ENCODE measurements around the gene IDH2.
"Not testable (repeated sequence)": the region's sequence is repeated elsewhere in the genome, so short reads cannot be mapped to it uniquely, and the experiment has no call there.

Gene IDH2

DNA sequence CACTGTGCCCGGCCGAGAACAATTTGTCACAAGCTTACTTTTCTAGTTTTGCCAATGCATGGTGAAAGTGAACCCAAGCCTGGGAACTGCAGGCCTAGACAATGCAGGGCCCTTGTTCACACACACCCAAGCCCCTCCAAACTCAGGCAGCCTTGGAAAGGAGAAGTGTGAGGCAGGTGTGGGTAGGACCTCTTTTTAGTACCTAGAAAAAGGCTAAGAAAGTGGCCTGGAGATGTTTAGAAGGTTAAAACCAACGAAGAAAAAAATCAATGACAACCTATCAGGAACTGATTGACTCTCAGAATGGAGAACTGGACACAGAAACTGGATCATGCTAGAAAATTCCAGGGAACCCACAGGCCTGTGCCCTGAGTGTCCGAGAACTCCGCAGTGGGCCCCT is 18.8 kb downstream of the IDH2 start:
- no peak for DNase-seq

DNA sequence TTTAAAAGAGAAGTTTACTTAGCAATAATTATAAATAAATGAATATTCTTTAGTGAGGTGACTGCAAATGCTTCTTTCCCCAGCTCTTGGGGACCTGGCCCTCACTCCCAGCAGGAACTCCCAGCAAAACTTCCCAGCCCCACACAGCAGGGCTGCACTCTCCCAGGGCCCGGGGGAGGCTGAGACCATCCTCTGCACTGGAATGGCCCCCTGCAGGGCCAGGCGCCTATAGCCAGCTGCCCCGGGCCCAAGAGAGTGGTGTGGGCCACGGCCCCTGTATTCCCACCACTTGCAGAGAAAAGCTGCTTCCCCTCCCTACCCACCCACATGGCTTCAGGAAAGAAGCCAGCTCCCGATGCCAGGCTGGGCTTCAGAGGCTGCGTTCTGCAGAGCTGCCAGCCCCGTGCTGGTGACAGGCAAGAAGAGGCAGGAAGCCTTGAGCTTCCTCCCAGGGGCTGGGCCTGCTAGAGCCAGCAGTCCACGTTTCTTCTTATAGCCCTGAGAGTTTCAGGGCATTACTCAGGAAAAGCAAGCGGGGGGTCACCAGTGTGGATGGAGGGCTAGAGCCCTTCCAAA is 20.0 kb downstream of the IDH2 start:
- no peak for DNase-seq

DNA sequence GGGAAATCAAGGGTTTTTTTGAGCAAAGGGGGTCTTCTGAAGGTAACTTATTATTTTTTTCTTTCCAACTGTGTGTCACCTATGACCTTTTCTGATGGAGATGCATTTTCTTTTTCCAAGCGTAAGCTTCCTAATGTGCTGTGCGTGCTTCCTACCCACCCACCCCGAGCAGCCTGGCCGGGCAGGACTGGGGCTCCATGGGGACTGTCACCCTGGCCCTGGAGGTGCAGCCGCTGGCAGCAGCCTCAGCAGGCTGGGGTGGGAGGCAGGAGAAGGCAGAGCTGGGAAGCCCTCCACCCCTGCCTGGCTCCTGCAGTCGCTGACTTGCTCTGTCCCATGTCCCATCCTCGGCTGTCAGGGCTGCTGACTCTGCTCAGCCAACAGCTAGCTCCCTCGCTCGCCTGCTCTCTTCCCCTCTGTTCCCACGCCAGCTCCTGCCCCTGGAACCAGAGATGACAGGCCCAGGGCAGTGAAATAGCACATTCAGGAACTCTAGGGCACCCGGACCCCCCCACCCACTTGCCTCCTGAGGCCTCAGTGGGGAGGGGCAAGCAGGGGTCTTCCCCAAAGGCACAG is 21.4 kb downstream of the IDH2 start:
- no peak for DNase-seq

DNA sequence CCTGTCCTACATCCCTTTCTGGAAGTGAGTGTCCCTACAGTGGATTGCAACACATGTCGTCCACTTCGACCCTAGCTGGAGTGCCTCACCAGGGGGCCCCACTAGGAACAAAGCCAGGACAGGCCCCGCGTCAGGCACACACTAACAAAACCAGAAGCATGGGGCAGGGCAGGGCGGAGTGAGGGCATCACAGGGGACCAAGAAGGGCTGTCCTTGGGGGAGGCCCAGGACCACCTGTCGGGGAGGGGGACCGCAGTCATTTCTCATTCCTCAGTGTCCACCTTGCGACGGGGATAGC is 21.9 kb downstream of the IDH2 start:
- DNase-seq, result no peak

DNA sequence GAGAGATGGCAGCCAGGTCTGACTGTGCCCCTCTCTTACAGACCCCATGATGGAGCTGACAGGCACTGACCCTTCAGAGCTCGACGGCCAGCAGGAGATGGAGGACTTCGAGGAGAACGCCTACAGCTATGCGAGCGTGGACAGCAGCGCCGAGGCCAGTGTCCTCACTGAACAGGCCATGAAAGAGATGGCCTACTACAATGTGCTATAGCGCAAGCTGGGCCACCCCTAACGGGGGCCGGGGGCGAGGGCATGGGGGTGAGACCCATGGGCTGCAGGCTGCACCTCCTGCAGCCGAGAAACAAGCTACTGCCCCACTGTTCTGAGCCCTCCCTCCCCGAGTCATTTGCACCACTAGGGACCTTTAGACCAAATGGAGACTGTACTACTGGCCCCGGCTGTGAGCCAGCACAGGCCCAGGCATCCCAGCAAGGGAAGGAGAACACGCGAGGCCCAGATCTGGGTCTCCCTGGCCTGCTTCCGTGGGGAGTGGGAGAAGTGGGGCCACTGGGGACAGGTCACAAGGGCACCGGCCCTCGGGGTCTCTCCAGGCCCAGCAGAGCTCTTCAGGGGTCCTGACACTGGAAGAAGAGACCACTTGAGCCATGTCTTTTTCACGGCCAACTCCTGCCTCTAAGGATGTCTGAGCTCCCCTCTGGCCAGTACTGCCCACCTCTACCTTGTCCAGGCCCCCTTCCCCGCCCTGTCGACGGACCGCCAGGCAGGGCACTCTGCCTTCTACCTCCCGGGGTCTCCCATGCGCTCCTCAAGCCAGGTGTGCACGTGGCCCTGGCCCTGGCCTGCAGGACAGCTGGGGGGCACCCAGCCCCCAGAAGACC is 22.4 kb downstream of the IDH2 start:
- DNase-seq, result no peak

DNA sequence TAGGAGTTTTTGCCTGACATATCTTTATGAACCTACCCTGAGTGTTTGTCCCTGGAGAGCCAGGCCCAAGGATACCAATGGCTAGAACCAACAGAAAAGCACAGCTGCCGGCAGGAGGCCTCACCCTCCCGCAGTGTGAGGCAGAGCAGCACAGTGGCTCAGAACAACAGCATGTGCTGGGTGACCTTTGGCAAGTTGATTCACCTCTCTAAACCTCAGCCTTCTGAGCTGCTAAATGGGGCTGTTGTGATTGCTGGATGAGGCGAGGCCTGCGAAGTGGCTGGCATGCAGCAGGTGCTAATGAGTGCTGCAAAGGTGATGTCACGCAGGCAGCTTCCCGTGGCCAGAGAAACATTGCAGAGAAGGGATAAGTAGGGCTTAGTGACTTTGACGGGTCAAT is 23.3 kb downstream of the IDH2 start:
- DNase-seq, result no peak

DNA sequence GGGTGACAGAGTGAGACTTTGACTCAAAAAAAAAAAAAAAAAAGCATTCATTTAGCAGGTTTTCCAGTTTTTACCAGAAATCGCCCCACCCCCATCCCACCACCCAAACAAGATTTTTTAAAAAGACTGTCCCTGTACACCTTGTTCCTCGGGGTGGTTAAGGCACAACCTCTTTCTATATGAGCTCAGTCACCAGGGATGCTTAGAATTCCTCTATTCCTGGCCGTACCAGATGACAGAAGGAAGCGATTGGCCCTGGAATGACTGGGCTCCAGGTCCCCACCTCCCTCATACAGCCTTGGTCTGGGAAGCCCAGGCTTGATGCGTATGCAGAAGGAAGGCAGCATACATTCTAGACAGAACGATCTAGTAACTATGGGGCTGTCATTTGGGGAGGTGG is 25.6 kb downstream of the IDH2 start:
- no peak for DNase-seq

DNA sequence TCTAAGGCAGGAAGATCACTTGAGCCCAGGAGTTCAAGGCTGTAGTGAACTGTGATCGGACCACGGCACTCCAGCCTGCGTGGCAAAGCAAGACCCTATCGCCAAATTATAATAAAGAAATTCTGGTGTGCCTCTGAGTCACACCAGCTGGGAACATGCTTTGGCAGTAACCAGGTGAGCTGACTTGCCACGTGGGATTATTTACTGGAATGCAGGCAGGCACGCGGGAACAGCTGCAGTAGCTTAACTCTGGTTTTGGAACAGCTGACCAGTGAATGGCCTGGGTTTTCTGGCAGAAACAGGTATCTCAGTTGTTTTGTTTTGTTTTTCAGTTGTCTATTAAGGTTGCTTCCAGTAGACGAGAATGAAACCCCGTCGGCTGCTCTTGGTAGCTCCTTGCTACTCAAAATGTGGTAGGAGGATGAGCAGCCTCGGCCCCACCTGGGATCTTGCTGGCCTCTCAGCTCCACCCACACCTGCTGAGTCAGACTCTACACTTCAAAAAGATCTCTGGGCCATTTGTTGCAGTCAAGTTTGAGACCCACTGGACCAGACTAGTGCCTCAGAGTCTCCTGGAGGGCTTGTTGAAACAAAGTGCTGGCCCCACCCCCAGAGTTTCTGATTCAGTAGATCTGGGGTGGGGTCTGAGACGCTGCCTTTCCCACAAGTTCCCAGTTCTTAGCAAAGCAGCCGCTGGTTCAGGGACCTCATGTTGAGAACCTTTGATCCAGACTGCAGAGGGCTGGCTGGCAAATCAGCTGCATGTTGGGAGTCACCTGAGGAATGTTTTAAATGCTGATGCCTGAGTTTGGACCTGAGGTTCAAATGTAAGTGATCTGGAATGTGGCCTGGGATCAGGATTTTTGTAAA is 26.6 kb downstream of the IDH2 start:
- no peak for DNase-seq

DNA sequence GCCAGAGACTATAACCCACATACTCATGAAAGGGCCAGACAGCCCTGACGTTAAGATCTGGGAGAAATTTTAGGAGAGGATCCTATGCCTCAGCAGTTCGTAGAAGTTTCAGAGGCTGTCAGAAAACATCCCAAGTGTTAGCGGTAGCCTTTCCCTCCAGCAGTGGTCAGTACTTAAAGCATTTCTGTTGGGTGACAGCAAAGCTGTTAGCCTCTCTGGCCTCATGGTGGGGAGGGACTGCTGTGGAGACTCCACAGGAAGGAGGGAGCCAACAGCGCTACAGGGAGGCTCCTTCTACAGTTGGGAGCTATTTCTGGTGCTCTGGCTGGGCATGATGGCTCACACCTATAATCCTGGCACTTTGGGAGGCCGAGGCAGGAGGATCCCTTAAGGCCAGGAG is 27.4 kb downstream of the IDH2 start:
- DNase-seq, result no peak

DNA sequence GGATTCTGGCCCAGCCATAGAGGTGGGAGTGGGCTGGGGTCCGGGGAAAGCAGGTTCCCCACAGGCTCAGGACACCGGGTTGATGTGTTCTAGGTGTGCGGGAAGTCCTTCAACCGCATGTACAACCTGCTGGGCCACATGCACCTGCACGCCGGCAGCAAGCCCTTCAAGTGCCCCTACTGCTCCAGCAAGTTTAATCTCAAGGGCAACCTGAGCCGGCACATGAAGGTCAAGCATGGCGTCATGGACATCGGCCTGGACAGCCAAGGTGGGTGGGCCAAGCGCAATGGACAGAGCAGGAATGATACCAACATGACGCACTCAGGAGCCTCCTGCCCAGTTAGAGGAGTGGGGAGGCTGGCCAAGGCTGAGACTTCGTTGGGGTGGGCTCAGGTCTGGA is 28.2 kb downstream of the IDH2 start:
- no peak for DNase-seq

DNA sequence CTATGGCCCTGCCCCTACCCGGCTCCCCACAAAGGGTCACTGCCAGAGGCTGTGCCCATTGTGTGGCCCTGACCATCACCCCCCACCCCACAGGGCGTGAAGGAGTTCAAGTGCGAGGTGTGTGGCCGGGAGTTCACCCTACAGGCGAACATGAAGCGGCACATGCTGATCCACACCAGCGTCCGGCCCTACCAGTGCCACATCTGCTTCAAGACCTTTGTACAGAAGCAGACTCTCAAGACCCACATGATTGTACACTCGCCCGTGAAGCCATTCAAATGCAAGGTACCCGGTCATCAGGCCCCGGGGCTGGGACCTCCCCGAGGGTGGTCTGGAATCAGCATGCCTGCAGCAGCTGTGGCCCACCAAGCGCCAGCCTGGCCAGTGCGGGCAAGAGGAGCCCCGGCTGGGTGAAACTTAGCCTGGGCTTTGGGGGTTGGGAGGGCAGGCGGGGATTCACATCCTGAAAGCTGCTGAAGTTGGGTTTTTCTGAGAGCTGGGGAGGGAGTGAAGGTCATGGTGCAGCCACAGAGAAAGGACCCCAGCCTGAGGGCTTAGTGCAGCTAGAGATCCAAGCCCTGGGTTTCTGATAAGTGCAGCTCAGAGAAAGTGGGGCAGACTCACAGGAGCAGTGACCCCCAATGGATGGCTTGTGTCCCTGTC is 29.2 kb downstream of the IDH2 start:
- DNase-seq, result no peak

DNA sequence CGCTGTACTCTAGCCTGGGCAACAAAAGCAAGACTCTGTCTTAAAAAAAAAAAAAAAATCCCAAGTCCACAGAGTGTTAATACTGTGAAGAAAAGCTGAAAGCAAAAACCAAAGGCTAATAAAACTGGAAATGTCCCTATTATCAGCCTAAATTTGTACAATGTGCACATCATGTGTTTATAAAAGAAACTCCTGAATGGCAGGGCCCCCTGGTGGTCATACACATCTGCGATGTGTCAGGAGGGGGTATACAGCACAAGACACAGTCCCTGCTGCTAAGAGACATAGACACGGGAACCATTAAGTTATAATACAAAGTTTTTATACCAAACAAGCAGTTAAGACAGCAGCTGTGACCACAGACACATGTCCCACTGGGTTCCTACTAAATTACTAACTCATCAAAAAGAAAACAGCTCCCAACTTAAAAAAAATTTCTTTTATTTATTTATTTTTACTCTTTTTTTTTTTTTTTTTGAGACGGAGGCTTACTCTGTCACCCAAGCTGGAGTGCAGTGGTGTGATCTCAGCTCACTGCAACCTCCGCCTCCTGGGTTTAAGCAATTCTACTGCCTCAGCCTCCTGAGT is 31.0 kb downstream of the IDH2 start:
- DNase-seq, result peak; percentile 78

DNA sequence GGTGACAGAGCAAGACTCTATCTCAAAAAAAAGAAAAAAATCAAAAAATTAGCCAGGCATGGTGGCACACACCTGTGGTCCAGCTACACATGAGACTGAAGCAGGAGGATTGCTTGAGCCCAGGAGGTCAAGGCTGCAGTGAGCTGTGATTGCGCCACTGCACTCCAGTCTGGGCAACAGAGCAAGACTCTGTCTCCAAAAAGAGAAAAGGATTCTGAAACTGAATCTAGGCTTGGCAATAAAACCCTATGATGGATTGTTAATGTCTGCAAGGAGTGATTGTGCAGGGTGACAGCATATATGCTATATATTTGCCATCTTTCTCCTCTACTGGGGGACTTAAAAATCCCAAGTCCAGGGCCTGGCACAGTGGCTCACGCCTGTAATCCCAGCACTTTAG is 31.6 kb downstream of the IDH2 start:
- not testable (repeated sequence) for DNase-seq

DNA sequence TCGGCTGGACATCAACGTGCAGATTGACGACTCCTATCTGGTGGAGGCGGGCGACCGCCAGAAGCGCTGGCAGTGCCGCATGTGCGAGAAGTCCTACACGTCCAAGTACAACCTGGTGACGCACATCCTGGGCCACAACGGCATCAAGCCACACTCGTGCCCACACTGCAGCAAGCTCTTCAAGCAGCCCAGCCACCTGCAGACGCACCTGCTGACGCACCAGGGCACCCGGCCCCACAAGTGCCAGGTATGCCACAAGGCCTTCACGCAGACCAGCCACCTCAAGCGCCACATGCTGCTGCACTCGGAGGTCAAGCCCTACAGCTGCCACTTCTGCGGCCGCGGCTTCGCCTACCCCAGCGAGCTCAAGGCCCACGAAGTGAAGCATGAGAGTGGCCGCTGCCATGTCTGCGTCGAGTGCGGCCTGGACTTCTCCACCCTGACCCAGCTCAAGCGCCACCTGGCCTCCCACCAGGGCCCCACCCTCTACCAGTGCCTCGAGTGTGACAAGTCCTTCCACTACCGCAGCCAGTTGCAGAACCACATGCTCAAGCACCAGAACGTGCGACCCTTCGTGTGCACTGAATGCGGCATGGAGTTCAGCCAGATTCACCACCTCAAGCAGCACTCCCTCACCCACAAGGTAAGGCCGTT is 34.2 kb downstream of the IDH2 start:
- DNase-seq, result no peak

DNA sequence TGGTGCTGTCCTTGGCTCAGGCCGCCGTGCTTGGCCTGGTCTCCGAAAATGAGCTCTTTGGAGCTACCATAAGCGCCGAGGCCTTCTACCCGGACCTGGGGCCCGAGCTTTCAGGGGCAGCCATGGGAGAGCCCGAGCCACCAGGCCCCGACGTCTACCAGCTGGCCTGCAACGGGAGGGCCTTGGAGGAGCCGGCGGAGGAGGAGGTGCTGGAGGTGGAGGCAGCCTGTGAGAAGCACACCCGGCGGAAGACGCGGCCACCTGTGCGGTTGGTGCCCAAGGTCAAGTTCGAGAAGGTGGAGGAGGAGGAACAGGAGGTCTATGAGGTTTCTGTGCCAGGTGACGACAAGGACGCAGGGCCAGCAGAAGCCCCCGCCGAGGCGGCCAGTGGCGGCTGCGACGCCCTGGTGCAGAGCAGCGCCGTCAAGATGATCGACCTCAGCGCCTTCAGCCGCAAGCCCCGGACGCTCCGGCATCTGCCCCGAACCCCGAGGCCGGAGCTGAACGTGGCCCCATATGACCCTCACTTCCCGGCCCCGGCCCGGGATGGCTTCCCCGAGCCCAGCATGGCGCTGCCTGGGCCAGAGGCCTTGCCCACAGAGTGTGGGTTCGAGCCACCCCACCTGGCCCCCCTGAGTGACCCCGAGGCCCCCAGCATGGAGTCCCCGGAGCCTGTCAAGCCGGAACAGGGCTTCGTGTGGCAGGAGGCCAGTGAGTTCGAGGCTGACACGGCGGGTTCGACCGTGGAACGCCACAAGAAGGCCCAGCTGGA is 34.9 kb downstream of the IDH2 start:
- DNase-seq, result no peak

DNA sequence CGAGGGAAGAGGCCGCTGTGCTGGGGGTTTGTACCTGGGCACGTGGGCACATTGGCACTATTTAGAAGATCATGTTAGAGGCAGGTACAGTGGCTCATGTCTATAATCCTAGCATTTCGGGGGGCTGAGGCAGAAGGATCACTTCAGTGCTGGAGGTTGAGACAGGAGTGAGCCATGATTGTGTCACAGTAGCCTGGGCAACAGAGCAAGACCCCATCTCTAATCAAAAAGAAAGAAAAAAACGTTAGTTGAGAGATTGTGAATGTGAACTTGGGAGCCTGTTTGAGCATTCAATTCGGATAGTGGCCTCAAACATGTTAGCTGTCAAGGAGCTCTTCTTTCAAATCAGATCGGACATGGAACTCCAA is 36.6 kb downstream of the IDH2 start:
- DNase-seq, result no peak

DNA sequence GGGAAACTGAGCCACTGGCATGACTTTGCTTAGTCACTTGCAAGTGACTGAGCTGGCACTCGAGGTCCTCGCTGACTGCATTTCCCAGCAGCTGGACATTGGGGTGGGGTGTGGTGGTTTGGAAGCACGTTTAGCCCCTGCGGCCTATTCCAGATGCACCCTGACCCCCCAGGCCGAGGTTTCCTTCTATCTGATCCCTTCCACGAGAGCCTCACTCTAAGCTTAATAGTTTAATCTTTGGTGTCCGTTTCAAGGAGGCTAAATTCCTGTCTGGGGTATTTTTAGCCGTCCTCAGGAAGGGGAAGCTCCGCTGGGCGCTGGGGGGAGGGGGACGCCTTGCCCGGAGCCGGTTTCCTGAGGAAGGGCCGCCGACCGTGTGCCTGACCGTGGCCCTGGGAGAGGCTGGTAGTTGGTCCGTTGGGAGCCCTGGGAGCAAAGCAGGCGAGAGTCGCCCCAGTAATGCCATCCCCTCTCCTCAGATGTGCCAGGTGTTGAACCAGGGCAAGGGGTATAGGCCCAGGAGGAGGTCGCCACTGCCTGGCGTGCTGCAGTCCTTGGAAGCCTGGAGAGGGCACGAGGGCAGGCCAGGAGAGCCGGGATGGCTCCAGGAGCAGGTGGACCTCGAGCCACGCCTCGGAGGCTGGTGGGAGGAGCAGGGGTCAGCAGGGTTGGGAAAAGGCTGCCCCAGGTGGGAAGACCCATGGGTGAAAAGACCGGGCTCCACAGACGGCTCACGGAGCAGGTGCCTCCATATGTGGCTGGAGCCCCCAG is 37.2 kb downstream of the IDH2 start:
- DNase-seq, result no peak

DNA sequence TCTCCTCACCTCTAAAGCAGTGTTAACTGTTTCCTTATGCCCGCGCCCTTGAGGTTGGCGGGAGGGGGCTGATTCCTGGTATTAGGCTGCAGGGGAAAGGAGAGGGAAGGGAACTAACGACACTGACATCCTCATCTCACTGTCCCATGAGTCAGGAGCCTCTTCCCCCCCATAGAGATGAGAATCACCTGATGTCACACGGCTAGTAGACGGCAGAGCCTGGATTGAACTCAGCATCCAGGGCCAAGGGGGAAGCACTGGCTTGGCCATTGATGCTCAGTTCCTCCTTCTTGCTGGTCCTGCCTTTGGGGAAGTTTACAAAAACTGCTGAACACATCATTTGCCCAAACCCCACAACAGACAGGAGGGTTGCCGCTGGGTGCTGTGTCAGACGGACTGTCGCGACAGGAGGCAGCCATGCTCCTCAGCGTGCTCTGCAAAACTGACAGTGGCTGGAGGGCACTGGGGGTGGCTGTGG is 38.5 kb downstream of the IDH2 start:
- peak; percentile 60 for DNase-seq

DNA sequence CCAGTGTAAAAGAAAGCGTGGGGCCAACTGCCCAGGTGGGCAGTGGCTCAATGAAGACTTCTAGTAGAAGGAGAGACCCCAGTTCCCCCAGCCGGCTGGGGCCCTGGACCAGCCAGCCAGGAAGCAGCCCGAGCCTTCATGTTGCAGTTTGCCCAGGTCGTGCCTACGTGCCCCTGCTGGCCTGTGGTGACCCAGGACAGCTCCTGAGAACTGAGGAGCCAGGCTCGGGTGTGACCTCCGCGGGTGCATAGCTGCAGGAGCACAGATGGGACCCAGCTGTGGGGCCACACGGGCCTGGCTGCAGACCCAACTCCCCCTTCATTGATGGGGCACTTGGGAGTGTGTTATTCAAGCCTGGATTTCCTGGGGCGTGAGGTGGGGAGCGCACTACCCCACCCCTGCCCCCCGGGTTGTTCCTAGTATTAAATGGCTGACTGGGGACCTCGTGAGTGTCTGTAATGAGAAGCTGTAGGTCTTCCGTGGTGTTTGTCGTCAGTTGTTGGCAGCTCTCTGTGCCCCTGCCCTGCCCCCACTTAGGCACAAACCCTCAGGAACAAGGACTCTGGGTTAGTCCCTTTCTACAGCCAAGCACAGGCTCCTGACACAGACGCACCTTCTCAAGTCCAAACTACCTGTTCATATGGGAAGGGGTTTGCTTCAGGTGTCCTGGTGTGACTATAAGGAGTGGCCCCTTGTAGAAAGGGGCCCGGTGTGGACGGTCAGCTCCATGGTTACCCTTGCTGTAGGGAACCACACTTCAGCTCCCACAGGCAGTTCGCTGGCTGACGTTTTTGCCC is 39.1 kb downstream of the IDH2 start:
- no peak for DNase-seq

All from KG1 (cell line).